HG03139 (cell line): Measurements from ENCODE around the gene RALA.

Experiments
- ATAC-seq: cut with Tn5 transposase; IDR thresholded peaks from one replicate; pipeline ENCODE4 v1.9.1; 2021; ENCODE audit not compliant: unreplicated experiment

The RALA gene

GRCh38 chr7:39623047-39623731 lies at the start of gene RALA:
Gene RALA, plus strand, starts transcription at chr7:39623572. Its CDS starts 63,096 bp downstream, at chr7:39686668.
- peak; percentile 90 for ATAC-seq

- no peak for ATAC-seq
Observed at GRCh38 chr7:39574673-39575349, 48.6 kb upstream of the RALA start.

- no peak for ATAC-seq
Observed at GRCh38 chr7:39577229-39577874, 46.0 kb upstream of the RALA start.

- ATAC-seq, result peak; percentile 96
Observed at GRCh38 chr7:39580149-39580874, 43.1 kb upstream of the RALA start.

GRCh38 chr7:39582536-39582935 lies 40.8 kb upstream of the RALA start:
- ATAC-seq, result no peak

- ATAC-seq, result no peak
Observed at GRCh38 chr7:39583539-39583938, 39.8 kb upstream of the RALA start.

GRCh38 chr7:39587393-39587792 lies 36.0 kb upstream of the RALA start:
- no peak for ATAC-seq

- no peak for ATAC-seq
Observed at GRCh38 chr7:39588416-39588815, 35.0 kb upstream of the RALA start.

- ATAC-seq, result peak; percentile 85
Observed at GRCh38 chr7:39589323-39590111, 33.9 kb upstream of the RALA start.

- no peak for ATAC-seq
Observed at GRCh38 chr7:39592586-39592985, 30.8 kb upstream of the RALA start.

GRCh38 chr7:39594988-39595620 lies 28.3 kb upstream of the RALA start:
- ATAC-seq, result no peak

- no peak for ATAC-seq
Observed at GRCh38 chr7:39602351-39602750, 21.0 kb upstream of the RALA start.

GRCh38 chr7:39603924-39604323 lies 19.4 kb upstream of the RALA start:
- no peak for ATAC-seq

- ATAC-seq, result peak; percentile 75
Observed at GRCh38 chr7:39605087-39605486, 18.3 kb upstream of the RALA start.

- ATAC-seq, result no peak
Observed at GRCh38 chr7:39606352-39606751, 17.0 kb upstream of the RALA start.

- no peak for ATAC-seq
Observed at GRCh38 chr7:39606941-39607340, 16.4 kb upstream of the RALA start.

GRCh38 chr7:39607865-39608264 lies 15.5 kb upstream of the RALA start:
- ATAC-seq, result no peak

- no peak for ATAC-seq
Observed at GRCh38 chr7:39608278-39608677, 15.1 kb upstream of the RALA start.

- ATAC-seq, result no peak
Observed at GRCh38 chr7:39609113-39609934, 14.0 kb upstream of the RALA start.

GRCh38 chr7:39609935-39610263 lies 13.5 kb upstream of the RALA start:
- ATAC-seq, result no peak
